ENCODE data around the gene RSPRY1.

RSPRY1 gene

DNA sequence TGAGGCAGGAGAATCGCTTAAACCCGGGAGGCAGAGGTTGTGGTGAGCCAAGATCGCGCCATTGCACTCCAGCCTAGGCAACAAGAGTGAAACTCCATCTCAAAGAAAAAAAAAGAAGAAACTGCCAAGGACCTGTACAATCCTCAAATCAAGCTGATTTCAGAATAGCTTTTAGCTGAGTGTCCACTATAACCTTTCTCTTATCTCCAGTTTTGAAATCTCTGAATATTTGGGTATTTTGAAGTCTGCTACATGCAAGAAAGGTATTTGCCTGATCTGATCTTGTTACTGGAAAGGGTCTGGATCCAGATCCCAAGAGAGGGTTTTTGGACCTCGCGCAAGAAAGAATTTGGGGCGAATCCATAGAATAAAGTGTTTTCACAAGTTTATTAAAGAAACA is 39.8 kb downstream of the RSPRY1 start:
- DNase-seq = no peak

DNA sequence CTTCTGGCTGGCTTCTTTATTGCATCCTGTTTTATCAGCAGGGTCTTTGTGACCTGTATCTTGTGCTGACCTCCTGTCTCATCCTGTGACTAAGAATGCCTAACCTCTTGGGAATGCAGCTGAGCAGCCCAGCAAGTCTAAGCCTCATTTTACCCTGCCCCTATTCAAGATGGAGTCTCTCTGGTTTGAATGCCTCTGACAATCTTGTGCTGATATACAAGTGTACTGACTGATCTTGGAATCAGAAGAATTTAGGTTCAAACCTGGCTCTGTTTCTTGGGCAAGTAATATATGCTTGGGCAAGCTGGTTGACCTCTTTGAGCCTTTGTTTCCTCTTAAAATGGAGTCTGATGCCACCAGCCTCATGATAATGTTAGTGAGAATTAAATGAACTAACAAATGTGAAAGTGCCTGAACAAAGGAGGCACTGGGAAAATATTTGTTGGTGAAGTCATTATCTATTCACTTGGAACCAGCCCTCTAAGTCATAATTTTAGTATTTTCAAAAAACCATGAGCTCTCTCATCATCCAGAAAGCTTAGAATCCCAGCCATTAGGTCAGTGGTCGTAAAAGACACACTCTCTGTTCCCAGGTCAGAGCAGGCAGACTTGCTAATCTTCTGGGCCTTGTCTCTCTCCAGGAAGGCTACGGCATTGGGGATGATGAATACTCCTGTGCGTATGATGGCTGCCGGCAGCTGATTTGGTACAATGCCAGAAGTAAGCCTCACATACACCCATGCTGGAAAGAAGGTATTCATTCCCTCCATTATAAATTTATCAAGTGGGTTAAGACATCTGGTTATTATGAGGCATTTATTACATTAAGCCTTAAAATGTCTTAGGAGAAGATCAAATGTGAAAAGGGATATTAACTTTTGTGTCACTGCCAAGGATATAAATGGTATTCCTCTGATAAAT is 40.8 kb downstream of the RSPRY1 start:
- no peak for DNase-seq

GRCh38 chr16:57229079-57229478 is 43.0 kb downstream of the RSPRY1 start:
- DNase-seq = no peak

DNA sequence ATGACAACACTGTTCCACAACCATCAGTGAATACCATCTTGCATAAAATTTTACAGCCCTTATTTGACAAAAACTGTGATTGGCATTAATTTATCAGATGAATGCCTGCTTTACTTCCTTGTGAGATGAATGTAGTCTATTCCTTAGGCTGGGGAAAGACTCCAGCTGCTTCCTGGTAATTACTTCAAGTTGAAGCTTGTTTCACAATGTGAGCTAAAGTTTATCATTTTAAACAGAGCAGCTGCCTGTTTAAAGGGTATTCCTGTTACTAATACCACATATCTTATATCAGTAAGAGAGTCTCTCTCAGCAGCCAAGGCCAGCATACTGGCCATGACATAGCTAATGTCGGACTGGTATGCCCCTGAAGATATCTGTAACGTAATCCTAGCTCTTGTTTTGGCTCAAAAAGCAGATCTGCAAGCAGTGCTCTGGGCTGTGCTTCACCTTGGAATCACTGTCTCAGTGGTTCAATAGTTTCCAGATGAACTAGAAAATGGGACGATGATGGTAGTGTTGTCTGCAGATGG is 45.8 kb downstream of the RSPRY1 start:
- DNase-seq = no peak

- DNase-seq = no peak
Observed at GRCh38 chr16:57233944-57234706, 48.0 kb downstream of the RSPRY1 start.

DNA sequence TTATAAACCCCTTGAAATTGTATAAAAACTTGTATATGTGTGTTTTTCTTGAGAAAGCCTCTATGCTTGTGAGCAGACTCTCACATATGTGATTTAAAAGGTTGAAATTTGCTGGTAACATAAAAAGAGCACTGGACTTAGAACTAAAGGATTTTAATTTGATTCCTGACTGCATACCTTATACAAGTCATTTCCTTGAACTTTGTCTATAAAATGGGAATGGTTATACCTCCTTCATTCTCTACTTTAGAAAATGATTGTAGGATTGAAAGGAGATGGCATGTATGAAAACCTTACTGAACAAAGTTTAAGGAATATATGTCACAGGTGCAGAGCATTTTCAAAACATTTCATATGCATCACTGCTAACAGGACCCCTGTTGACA is 48.6 kb downstream of the RSPRY1 start:
- no peak for DNase-seq

DNA sequence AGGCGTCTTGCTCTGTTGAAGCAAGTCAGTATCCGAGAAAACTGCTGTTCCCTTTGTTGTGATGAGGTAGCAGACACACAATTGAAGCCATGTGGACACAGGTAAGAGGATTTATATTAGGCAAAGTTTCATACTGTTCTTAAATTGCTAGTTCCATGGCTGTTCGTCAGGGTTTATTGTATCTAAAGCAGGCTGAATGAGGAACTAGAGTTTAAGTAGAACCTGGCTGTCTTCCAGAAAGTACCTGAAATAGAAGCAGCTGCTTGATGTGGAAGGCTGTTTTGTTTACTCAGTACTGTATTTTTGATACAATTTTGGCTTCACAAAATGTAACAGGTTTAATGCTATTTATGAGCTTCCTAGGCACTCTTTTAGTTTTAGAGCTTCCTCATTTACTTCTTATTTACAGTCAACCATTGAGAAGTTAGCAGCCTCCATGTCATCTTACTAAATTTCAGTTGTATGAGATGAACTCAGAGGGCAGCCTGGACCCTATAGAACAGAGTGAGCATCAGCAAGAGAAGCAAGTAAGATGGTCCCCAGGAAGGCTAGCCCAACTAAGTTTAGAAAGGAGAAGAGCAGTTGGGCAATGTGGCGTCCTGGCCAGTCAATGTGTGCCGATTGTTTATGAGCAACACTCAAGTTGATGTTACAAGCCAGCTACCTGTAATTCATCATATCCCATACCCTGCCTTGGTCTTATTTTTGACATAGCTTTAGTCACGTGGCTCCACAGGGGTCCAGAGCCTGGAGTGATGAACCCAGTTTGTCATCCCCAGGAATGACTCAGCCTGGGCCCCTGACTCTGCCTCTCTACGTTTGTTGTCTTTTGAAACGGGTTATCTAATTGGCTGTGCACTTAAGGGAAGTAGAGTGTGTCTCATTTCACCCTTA is 49.2 kb downstream of the RSPRY1 start:
- no peak for DNase-seq

- DNase-seq = no peak
Observed at GRCh38 chr16:57236022-57236350, 49.9 kb downstream of the RSPRY1 start.

DNA sequence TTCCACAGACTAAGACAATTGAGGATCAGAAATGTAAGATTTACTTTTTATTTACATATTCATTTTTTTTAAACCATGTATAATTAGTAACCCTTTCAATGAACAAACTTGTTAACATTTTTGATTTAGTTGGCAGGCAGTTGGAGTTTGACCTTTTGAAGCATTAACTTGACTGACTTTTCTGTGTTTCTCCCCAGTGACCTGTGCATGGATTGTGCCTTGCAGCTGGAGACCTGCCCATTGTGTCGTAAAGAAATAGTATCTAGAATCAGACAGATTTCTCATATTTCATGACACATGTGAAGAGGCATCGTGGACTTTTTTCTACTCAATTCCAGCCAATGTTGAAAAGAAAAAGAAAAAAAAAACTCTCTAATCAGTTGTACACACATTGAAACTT is 52.6 kb downstream of the RSPRY1 start:
- DNase-seq = no peak

DNA sequence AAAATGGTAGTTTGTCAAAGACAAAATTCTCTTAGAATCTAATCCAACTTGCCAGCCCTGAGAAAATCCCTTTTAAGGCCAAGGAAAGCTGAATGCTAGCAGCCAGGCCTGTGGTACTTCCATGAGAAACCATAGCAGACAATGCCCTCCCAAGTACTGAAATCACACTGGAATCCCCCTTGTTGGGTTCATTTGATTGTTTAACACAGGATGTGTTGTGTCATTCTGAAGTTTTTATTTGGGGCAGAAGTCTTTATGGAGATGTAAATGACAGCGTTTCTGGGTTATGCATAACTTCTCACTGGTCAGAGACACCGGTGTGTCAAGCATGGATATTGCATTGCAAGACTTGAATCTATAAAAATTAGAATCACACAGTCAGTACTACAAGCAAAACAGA is 53.0 kb downstream of the RSPRY1 start:
- DNase-seq = no peak

GRCh38 chr16:57240851-57241250 is 54.7 kb downstream of the RSPRY1 start:
- no peak for DNase-seq

GRCh38 chr16:57242650-57243049 is 56.5 kb downstream of the RSPRY1 start:
- DNase-seq = no peak

GRCh38 chr16:57244463-57244766 is 58.3 kb downstream of the RSPRY1 start:
- DNase-seq = no peak

DNA sequence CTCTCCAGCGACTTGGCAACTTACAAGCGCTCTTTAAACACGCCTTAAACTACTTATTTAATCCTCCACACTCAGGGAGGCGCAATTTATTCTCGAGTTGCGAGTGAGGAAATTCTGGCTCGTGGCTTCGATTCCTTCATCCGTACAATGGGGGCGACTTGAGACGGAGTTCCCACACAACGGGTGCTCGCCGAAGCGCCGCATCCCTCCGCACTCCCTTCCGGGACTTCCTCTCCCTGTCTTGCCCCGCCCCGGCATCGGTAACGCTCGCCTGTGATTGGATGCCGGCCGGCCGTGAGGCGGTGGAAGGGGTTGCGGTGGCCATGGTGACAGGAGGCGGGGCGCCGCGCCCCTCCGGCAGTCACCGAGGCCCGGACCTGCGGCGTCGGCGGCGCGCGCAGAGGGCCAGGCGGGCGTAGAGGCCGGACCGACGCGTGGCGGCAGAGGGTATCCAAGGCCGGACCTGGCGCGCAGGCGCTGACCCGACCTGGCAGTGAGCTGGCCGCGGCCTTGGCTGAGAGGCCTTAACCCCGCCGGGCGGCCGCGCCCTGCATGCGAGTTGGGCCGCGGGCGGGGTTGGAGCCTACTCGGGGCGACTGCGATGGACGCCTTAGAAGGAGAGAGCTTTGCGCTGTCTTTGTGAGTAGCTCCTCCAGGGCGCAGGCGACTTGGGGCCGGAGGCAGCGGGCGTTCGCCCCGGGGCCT is 58.8 kb downstream of the RSPRY1 start, which contains the start of gene ARL2BP:
Gene ARL2BP (plus strand): TSS at position 493 of the 705 bp plus-strand sequence. CDS start 109 bp downstream, at position 602.
- DNase-seq = peak; percentile 98

GRCh38 chr16:57245472-57246113 is 59.5 kb downstream of the RSPRY1 start:
- no peak for DNase-seq

DNA sequence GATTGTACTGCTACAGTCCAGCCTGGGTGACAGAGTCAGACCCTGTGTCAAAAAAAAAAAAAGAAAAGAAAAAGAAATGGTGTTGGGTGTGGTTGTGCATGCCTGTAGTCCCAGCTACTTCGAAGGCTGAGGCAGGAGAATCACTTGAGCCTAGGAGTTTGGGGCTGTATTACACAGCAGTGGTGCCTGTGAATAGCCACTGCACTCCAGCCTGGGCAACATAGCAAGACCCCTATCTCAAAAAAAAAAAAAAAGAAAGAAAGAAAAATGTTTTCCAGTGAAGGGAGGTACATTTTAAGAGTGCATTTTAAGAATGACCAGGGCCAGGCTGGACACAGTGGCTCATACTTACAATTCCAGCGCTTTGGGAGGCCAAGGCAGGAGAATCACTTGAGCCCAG is 65.2 kb downstream of the RSPRY1 start:
- no peak for DNase-seq

- DNase-seq = no peak
Observed at GRCh38 chr16:57252148-57252721, 66.1 kb downstream of the RSPRY1 start.

- no peak for DNase-seq
Observed at GRCh38 chr16:57253466-57253865, 67.3 kb downstream of the RSPRY1 start.

GRCh38 chr16:57255686-57256415 is 69.7 kb downstream of the RSPRY1 start:
- no peak for DNase-seq

- no peak for DNase-seq
Observed at GRCh38 chr16:57256601-57257395, 70.7 kb downstream of the RSPRY1 start.

Data from stimulated activated CD4-positive, alpha-beta T cell treated with anti-CD3 and anti-CD28 coated beads, Interleukin-4, amount 100 ng/mL, for 1 hour (primary cell).